Sigmoid colon (tissue), 7 donors: ENCODE data around the gene ADCY2. TPM values are rescaled to one million over a fixed set of nuclear protein-coding genes. Genes with fewer than 3 reads are reported as not detected.

Experiments
- DNase-seq: peaks from one replicate; pipeline ENCODE4 v3.0.0-alpha.2; 2019
- H3K27ac ChIP-seq, 4 donors: fragments of 200-600 bp; sonication (generic); one replicate each; pipeline ENCODE4 v1.5.1; 2016 to 2019; ENCODE audit warnings: mild to moderate bottlenecking in 1 of 4
- H3K27me3 ChIP-seq, 3 donors: fragments of 200-600 bp; sonication (generic); one replicate each; pipeline ENCODE4 v1.5.1; 2019; ENCODE audit warnings: mild to moderate bottlenecking in 1 of 3
- H3K36me3 ChIP-seq, 4 donors: fragments of 200-600 bp; sonication (generic); one replicate each; pipeline ENCODE4 v1.5.1; 2016 to 2019
- H3K4me1 ChIP-seq, 4 donors: fragments of 200-600 bp; sonication (generic); one replicate each; pipeline ENCODE4 v1.5.1; 2017 to 2019
- H3K4me3 ChIP-seq, 4 donors: fragments of 200-600 bp; sonication (generic); one replicate each; pipeline ENCODE4 v1.5.1; 2017 to 2019; ENCODE audit warnings: mild to moderate bottlenecking in 2 of 4, moderate library complexity in 1 of 4
- H3K9me3 ChIP-seq, 4 donors: fragments of 200-600 bp in 3 of 4; sonication (generic) in 3 of 4; one replicate each; pipeline versions ENCODE4 v1.5.1 to v1.6.1; 2013 to 2019
- CTCF ChIP-seq, 4 experiments: fragments of 450-650 bp in 3 of 4; fragments of 200-600 bp in 1 of 4; IDR thresholded peaks; one replicate each; pipeline ENCODE4 v1.5.1; 2016 to 2019; ENCODE audit warnings: antibody characterized with exemption in 4 of 4, mild to moderate bottlenecking in 3 of 4, moderate library complexity in 2 of 4
- EP300 ChIP-seq, 4 donors: sonication (generic); formaldehyde crosslinking; IDR thresholded peaks; one replicate each; pipeline ENCODE4 v1.6.1; 2017; ENCODE audit warnings: antibody characterized with exemption in 4 of 4
- POLR2A ChIP-seq, 2 donors: fragments of 450-650 bp; IDR thresholded peaks; one replicate each; pipeline ENCODE4 v1.6.1; 2016; ENCODE audit warnings: antibody characterized with exemption in 2 of 2, mild to moderate bottlenecking in 2 of 2, moderate library complexity in 2 of 2
- POLR2AphosphoS5 ChIP-seq, 4 donors: sonication (generic); formaldehyde crosslinking; IDR thresholded peaks; one replicate each; pipeline ENCODE4 v1.6.1; 2017; ENCODE audit warnings: antibody characterized with exemption in 4 of 4
- WGBS, 2 donors: extraction: QIAGEN DNeasy Blood & Tissue Kit; methylation state at CpG; one replicate each; pipeline ENCODE4 v1.1.7; 2013; 5-methylcytosine and 5-hydroxymethylcytosine counted together
- intact Hi-C: fragments of 100-400 bp; cut with DNase I; formaldehyde crosslinking; loops from one replicate; pipeline ENCODE4 v1.15.1; 2023
- polyA plus RNA-seq, 3 donors: library from polyadenylated mRNA; stranded (reverse); fragments of 200-250 nt; gene quantifications; one replicate each; pipeline ENCODE4 v1.2.3, GENCODE V29; 2013
- total RNA-seq, 4 donors: library from RNA; depleted of rRNA; stranded (reverse); fragments of >200 nt; gene quantifications; one replicate each; pipeline ENCODE4 v1.1.0, GENCODE V29; 2016
- donor health status: healthy with polysubstance abuse.
- donor health status: Bipolar disorder and iron deficiency.
- donor health status: healthy.

ADCY2 gene
- total and polyA plus RNA-seq, 7 donors = 0.69 to 9.5 (median 4.4) TPM

- Histone ChIP-seq H3K36me3 (no peaks in the 10 kb centered on the region), H3K4me3 (no peak overlapping the region), H3K9me3 (no peaks in the 10 kb centered on the region), H3K27me3 (no peaks in the 10 kb centered on the region), H3K4me1 (no peaks in the 10 kb centered on the region), H3K27ac (no peak overlapping the region)
- DNase-seq = no peak
- TF ChIP-seq POLR2AphosphoS5 (IDR thresholded peaks at IDR 0.05) (no peak), EP300 (IDR thresholded peaks at IDR 0.05) (no peak), POLR2A (IDR thresholded peaks at IDR 0.05) (no peak), CTCF (IDR thresholded peaks at IDR 0.05) (no peak)
- intact Hi-C loops = no loop called here
- 87 to 90% methylated on average over 3 of the region's 3 CpGs for WGBS, 2 donors
Measured at GRCh38 chr5:7787770-7788169, 391.8 kb downstream of the ADCY2 start.

GRCh38 chr5:7789567-7789966 lies 393.6 kb downstream of the ADCY2 start:
- no peak overlapping the region for H3K27ac ChIP-seq
- no peaks in the 10 kb centered on the region for H3K27me3 ChIP-seq
- no peaks in the 10 kb centered on the region for H3K36me3 ChIP-seq
- no peak overlapping the region for H3K4me3 ChIP-seq
- no peak for TF ChIP-seq POLR2A (IDR thresholded peaks at IDR 0.05)
- TF ChIP-seq EP300 (IDR thresholded peaks at IDR 0.05) = no peak
- TF ChIP-seq CTCF (IDR thresholded peaks at IDR 0.05) = no peak
- no peak for TF ChIP-seq POLR2AphosphoS5 (IDR thresholded peaks at IDR 0.05)
- H3K4me1 ChIP-seq = no peaks in the 10 kb centered on the region
- WGBS, 2 donors = 93% methylated on average over 7 of the region's 7 CpGs
- no peaks in the 10 kb centered on the region for H3K9me3 ChIP-seq
- DNase-seq = no peak
- intact Hi-C loops = no loop called here

- Histone ChIP-seq H3K9me3 (no peaks in the 10 kb centered on the region), H3K27me3 (no peaks in the 10 kb centered on the region), H3K36me3 (no peaks in the 10 kb centered on the region), H3K4me1 (no peaks in the 10 kb centered on the region), H3K27ac (no peak overlapping the region), H3K4me3 (no peak overlapping the region)
- 75 to 81% methylated on average over 5 of the region's 5 CpGs for WGBS, 2 donors
- no peak for DNase-seq
- intact Hi-C loops = no loop called here
- TF ChIP-seq EP300 (IDR thresholded peaks at IDR 0.05) (no peak), CTCF (IDR thresholded peaks at IDR 0.05) (no peak), POLR2AphosphoS5 (IDR thresholded peaks at IDR 0.05) (no peak), POLR2A (IDR thresholded peaks at IDR 0.05) (no peak)
Measured at GRCh38 chr5:7793895-7794294, 398.0 kb downstream of the ADCY2 start.

- no peaks in the 10 kb centered on the region for H3K9me3 ChIP-seq
- no peak overlapping the region for H3K27ac ChIP-seq
- no peak for DNase-seq
- H3K27me3 ChIP-seq = no peaks in the 10 kb centered on the region
- H3K4me3 ChIP-seq = no peak overlapping the region
- no peaks in the 10 kb centered on the region for H3K4me1 ChIP-seq
- WGBS, 2 donors = 39 to 50% methylated on average over 5 of the region's 5 CpGs
- H3K36me3 ChIP-seq = no peaks in the 10 kb centered on the region
- intact Hi-C loops = no loop called here
- TF ChIP-seq CTCF (IDR thresholded peaks at IDR 0.05) = no peak
- TF ChIP-seq POLR2AphosphoS5 (IDR thresholded peaks at IDR 0.05) = no peak
- TF ChIP-seq EP300 (IDR thresholded peaks at IDR 0.05) = no peak
- TF ChIP-seq POLR2A (IDR thresholded peaks at IDR 0.05) = no peak
Measured at GRCh38 chr5:7794311-7794710, 398.4 kb downstream of the ADCY2 start.

- Histone ChIP-seq H3K4me3 (no peak overlapping the region), H3K4me1 (no peaks in the 10 kb centered on the region), H3K27ac (no peak overlapping the region), H3K36me3 (no peaks in the 10 kb centered on the region), H3K9me3 (no peaks in the 10 kb centered on the region), H3K27me3 (no peaks in the 10 kb centered on the region)
- 36 to 61% methylated on average over 1 of the region's 1 CpG for WGBS, 2 donors
- intact Hi-C loops = no loop called here
- DNase-seq = no peak
- TF ChIP-seq POLR2AphosphoS5 (IDR thresholded peaks at IDR 0.05) (no peak), EP300 (IDR thresholded peaks at IDR 0.05) (no peak), CTCF (IDR thresholded peaks at IDR 0.05) (no peak)
Measured at GRCh38 chr5:7794823-7795222, 398.9 kb downstream of the ADCY2 start.
